ENCODE results near the gene POLE.
A peak's percentile ranks its signal among the peaks of the same experiment; 100 is the strongest.

The POLE gene

GRCh38 chr12:132687211-132688164 lies at the start of gene POLE, which contains the start of gene PXMP2:
Gene POLE (minus strand): TSS chr12:132687342. CDS start chr12:132687315, 27 bp downstream.
Gene PXMP2 (plus strand): TSS chr12:132687587. CDS start chr12:132687671, 84 bp downstream.
- peak; percentile 97 for ATAC-seq
- Mint-ChIP-seq H3K9me3 (no peaks in the 10 kb centered on the region), H3K4me3 (peak within 1 kb of the TSS; percentile 83), H3K36me3 (no peaks in the 10 kb centered on the region), H3K4me1 (peaks cover 17% of the 10 kb centered on the region), H3K27ac (peak within 1 kb of the TSS; percentile 73), H3K27me3 (no peaks in the 10 kb centered on the region)

- H3K4me1 Mint-ChIP-seq: peaks cover 1% of the 10 kb centered on the region
- no peak for ATAC-seq
- H3K4me3 Mint-ChIP-seq: no peak overlapping the region
- H3K27me3 Mint-ChIP-seq: no peaks in the 10 kb centered on the region
- H3K36me3 Mint-ChIP-seq: peaks cover 86% of the 10 kb centered on the region
- no peak overlapping the region for H3K27ac Mint-ChIP-seq
- H3K9me3 Mint-ChIP-seq: no peaks in the 10 kb centered on the region
Measured at GRCh38 chr12:132736913-132737312, 49.8 kb upstream of the POLE start.

DNA sequence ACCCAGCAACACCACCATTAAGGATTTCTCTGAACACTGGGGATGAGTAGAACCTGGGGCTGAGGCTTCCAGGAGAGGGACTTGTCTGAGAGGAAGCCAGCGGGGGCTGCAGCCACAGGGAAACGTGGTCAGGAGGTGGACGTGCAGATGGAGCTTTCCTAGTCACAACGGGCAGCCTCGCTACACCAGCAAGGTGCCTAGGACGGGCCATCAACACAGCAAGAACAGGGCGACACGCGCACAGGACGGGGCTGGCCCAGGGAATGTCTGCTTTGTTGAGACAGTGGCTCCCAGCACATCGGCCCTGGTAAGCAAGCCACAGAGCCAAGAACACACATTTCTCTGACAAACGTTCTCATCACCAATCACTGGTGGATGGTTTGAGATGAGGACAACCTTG lies 49.2 kb upstream of the POLE start:
- Mint-ChIP-seq H3K9me3 (no peaks in the 10 kb centered on the region), H3K36me3 (peaks cover 86% of the 10 kb centered on the region), H3K4me3 (no peak overlapping the region), H3K27me3 (no peaks in the 10 kb centered on the region), H3K27ac (no peak overlapping the region), H3K4me1 (no peaks in the 10 kb centered on the region)
- no peak for ATAC-seq

GRCh38 chr12:132735496-132735895 lies 48.4 kb upstream of the POLE start:
- H3K4me1 Mint-ChIP-seq: peaks cover under 1% of the 10 kb centered on the region
- H3K27me3 Mint-ChIP-seq: no peaks in the 10 kb centered on the region
- no peak for ATAC-seq
- peaks cover 86% of the 10 kb centered on the region for H3K36me3 Mint-ChIP-seq
- H3K4me3 Mint-ChIP-seq: no peak overlapping the region
- H3K9me3 Mint-ChIP-seq: no peaks in the 10 kb centered on the region
- no peak overlapping the region for H3K27ac Mint-ChIP-seq

DNA sequence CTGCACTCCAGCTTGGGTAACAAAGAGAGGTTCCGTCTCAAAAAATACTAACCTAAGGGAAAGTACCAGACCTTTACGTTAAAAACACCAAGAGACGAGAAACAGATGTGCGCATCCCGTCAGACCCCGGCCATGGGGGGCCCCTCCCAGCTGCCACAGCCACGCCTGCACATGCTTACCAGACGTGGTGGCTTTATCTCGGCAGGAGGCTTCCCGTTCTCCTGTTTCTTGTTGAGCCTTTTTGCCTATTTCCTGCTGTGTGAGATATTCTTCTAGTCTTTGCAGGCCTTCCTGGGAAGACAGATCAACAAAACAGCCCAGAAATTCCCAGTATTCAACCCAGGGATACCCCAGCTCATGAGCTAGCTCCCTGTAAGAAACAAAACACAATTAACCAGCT lies 47.1 kb upstream of the POLE start:
- Mint-ChIP-seq H3K9me3 (no peaks in the 10 kb centered on the region), H3K4me3 (no peak overlapping the region), H3K27me3 (no peaks in the 10 kb centered on the region), H3K36me3 (peaks cover 84% of the 10 kb centered on the region), H3K27ac (no peak overlapping the region), H3K4me1 (peaks cover 7% of the 10 kb centered on the region)
- no peak for ATAC-seq

DNA sequence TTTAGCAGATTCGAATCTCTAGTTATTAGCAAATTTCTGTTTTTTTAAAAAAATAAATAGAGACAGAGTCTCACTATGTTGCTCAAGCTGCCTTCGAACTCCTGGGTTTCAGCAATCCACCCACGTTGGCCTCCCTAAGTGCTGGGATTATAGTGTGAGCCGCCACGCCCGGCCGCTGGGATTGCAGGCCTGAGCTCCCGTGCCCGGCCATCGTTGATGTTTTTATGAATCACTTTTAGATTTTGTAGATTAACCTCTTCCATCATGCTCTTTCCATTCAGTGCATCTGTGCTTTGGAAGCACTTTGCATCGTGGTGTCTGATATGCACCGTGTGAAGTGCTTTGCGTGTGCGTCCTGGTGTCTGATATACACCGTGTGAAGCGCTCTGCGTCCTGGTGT lies 44.4 kb upstream of the POLE start:
- H3K4me1 Mint-ChIP-seq: peaks cover 7% of the 10 kb centered on the region
- peaks cover 90% of the 10 kb centered on the region for H3K36me3 Mint-ChIP-seq
- no peak overlapping the region for H3K27ac Mint-ChIP-seq
- ATAC-seq: no peak
- H3K9me3 Mint-ChIP-seq: no peaks in the 10 kb centered on the region
- H3K27me3 Mint-ChIP-seq: no peaks in the 10 kb centered on the region
- no peak overlapping the region for H3K4me3 Mint-ChIP-seq

- no peak overlapping the region for H3K27ac Mint-ChIP-seq
- ATAC-seq: no peak
Measured at GRCh38 chr12:132730353-132730752, 43.2 kb upstream of the POLE start.

DNA sequence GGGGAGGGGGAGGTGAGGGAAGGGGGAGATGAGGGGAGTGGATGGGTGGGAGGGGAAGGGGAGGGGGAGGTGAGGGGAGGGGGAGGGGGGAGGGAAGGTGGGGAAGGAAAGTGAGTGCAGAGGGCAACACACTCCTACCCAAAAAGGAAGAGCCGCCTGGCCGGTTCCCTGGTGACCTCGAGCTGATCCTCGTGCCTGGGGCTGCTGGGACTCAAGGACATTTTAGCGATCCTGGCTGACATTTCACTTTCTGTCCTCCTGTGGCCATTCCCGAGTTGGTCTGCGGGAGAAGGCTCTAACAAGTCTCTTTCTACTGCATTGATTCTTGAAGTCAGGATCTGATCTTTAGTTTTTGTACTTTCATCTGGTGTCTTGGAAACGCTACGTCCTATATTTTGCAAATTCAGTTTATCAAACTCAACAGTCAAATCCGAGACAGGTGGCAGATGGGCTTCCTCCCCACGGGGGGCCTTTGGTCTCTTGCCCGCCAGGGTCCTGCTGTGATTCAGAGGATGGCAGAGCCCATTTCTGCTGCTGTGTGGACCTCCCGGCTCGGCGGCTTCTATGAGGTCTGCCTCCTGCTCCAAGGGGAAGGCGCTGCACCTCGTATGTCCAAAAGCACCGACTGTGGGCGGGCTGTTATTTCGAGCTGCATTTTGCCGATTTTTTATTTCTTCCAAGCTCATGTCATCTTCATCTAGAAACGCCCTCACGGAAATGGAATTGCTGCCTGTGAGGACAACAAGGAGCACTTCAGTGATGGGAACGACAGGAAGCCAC lies 42.6 kb upstream of the POLE start:
- H3K27ac Mint-ChIP-seq: peak overlapping the region; percentile 63
- no peaks in the 10 kb centered on the region for H3K9me3 Mint-ChIP-seq
- H3K4me3 Mint-ChIP-seq: no peak overlapping the region
- ATAC-seq: no peak
- H3K27me3 Mint-ChIP-seq: no peaks in the 10 kb centered on the region
- peaks cover 7% of the 10 kb centered on the region for H3K4me1 Mint-ChIP-seq
- peaks cover 91% of the 10 kb centered on the region for H3K36me3 Mint-ChIP-seq

More at GRCh38 chr12:132730353-132730752, 43.2 kb upstream of the POLE start:
- H3K4me3 Mint-ChIP-seq: no peak overlapping the region
- no peaks in the 10 kb centered on the region for H3K9me3 Mint-ChIP-seq
- H3K27me3 Mint-ChIP-seq: no peaks in the 10 kb centered on the region
- H3K4me1 Mint-ChIP-seq: peaks cover 7% of the 10 kb centered on the region
- H3K36me3 Mint-ChIP-seq: peaks cover 92% of the 10 kb centered on the region

- Mint-ChIP-seq H3K27ac (peak overlapping the region; percentile 63), H3K27me3 (no peaks in the 10 kb centered on the region), H3K36me3 (peaks cover 91% of the 10 kb centered on the region), H3K9me3 (no peaks in the 10 kb centered on the region), H3K4me1 (peaks cover 7% of the 10 kb centered on the region), H3K4me3 (no peak overlapping the region)
- ATAC-seq: no peak
Measured at GRCh38 chr12:132728502-132728901, 41.4 kb upstream of the POLE start.

DNA sequence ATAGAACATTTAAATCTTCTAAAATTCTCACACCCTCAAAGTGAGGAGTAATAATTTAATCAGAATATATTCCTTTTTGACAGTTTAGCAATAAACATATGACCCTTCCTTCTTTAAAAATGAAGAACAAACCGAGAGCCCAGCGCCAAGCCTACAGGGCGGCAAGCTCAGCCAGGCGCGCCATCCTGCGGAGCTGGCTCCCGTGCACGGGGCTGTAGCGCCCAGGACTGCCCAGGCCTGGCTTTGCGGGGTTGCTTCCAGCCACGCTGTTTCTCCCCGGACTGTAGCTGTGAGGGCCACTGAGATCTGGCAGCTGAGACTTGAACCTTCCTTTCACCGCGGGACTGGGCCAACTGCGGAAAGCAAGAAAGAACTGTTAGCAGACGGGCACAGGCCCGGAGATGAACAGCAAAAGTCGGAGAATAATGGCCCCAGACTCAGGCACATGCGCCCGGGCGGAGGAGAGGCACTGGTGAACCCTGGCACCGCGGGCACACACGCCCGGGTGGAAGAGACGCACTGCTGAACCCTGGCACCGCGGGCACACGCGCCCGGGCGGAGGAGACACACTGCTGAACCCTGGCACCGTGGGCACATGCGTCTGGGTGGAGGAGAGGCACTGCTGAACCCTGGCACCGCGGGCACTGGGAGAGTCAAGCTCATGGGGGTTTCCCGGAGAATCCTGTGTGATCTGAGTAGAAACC lies 40.1 kb upstream of the POLE start:
- H3K9me3 Mint-ChIP-seq: no peaks in the 10 kb centered on the region
- no peak overlapping the region for H3K27ac Mint-ChIP-seq
- peaks cover 7% of the 10 kb centered on the region for H3K4me1 Mint-ChIP-seq
- H3K4me3 Mint-ChIP-seq: no peak overlapping the region
- ATAC-seq: peak; percentile 60
- H3K27me3 Mint-ChIP-seq: no peaks in the 10 kb centered on the region
- H3K36me3 Mint-ChIP-seq: peaks cover 84% of the 10 kb centered on the region

- Mint-ChIP-seq H3K36me3 (peaks cover 76% of the 10 kb centered on the region), H3K27ac (no peak overlapping the region), H3K4me1 (peaks cover 7% of the 10 kb centered on the region), H3K4me3 (no peak overlapping the region), H3K27me3 (no peaks in the 10 kb centered on the region), H3K9me3 (no peaks in the 10 kb centered on the region)
- ATAC-seq: no peak
Measured at GRCh38 chr12:132726386-132726785, 39.2 kb upstream of the POLE start.

- H3K36me3 Mint-ChIP-seq: peaks cover 72% of the 10 kb centered on the region
- H3K4me1 Mint-ChIP-seq: no peaks in the 10 kb centered on the region
- H3K9me3 Mint-ChIP-seq: no peaks in the 10 kb centered on the region
- ATAC-seq: no peak
- H3K4me3 Mint-ChIP-seq: no peak overlapping the region
- no peaks in the 10 kb centered on the region for H3K27me3 Mint-ChIP-seq
- no peak overlapping the region for H3K27ac Mint-ChIP-seq
Measured at GRCh38 chr12:132724506-132725241, 37.5 kb upstream of the POLE start.

DNA sequence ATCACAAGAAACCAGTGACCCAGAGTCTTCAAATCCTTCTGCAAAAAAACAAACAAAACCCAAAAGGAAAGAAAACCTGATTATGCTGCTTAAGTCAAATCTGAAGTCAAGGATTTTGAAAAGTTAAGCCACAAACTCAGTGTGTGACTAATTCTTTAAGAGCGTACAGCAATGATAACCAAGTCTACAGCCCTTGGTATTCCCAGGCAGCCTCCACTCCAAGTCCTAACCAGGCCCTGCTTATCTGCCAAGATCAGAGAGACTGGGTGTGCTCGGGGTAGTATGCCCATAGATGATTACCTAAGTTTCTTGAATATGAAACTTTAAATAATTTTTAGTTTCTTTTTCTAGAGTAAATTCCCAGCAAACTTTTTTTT lies 36.6 kb upstream of the POLE start:
- H3K4me1 Mint-ChIP-seq: no peaks in the 10 kb centered on the region
- no peak overlapping the region for H3K27ac Mint-ChIP-seq
- H3K9me3 Mint-ChIP-seq: no peaks in the 10 kb centered on the region
- H3K4me3 Mint-ChIP-seq: no peak overlapping the region
- H3K36me3 Mint-ChIP-seq: peaks cover 76% of the 10 kb centered on the region
- H3K27me3 Mint-ChIP-seq: no peaks in the 10 kb centered on the region
- ATAC-seq: no peak

GRCh38 chr12:132723015-132723763 lies 36.0 kb upstream of the POLE start:
- no peak for ATAC-seq
- H3K9me3 Mint-ChIP-seq: no peaks in the 10 kb centered on the region
- no peak overlapping the region for H3K4me3 Mint-ChIP-seq
- H3K27me3 Mint-ChIP-seq: no peaks in the 10 kb centered on the region
- no peaks in the 10 kb centered on the region for H3K4me1 Mint-ChIP-seq
- H3K36me3 Mint-ChIP-seq: peaks cover 76% of the 10 kb centered on the region
- H3K27ac Mint-ChIP-seq: no peak overlapping the region
